Measurements from ENCODE around the gene HEMK1.

The HEMK1 gene

GRCh38 chr3:50612970-50613846 lies 43.9 kb downstream of the HEMK1 start:
- no peak for DNase-seq (ENCODE audit: low spot score)

DNA sequence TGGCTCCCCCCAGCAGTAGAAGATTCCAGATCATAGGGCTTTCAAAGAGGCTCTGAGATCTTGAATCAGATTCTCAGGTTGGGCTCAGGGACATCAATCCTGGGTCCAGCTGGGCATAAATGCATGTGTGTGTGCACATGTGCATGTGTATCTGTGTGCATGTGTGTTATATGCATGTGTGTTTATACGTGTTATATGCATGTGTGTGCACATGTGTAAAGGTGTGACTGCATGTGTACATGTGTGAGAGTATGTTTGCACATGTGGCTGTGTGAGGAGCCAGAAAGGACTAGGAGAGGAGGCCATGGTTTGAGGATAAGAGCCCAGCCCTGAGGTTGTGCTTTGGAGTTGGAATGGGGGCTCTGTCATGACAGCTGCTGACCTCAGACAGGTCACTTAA lies 45.9 kb downstream of the HEMK1 start:
- no peak for DNase-seq (ENCODE audit: low spot score)

- peak; percentile 77 for DNase-seq (ENCODE audit: low spot score)
Measured at GRCh38 chr3:50616003-50616769, 46.9 kb downstream of the HEMK1 start.

GRCh38 chr3:50616770-50617095 lies 47.4 kb downstream of the HEMK1 start:
- peak; percentile 91 for DNase-seq (ENCODE audit: low spot score)

- peak; percentile 40 for DNase-seq (ENCODE audit: low spot score)
Measured at GRCh38 chr3:50617096-50617791, 47.9 kb downstream of the HEMK1 start, which contains the start of gene MAPKAPK3. Gene MAPKAPK3 (plus strand): TSS chr3:50617151. CDS start chr3:50617566, 415 bp downstream.

- no peak for DNase-seq (ENCODE audit: low spot score)
Measured at GRCh38 chr3:50617911-50618481, 48.7 kb downstream of the HEMK1 start.

- DNase-seq (ENCODE audit: low spot score), result no peak
Measured at GRCh38 chr3:50620420-50620819, 51.1 kb downstream of the HEMK1 start.

DNA sequence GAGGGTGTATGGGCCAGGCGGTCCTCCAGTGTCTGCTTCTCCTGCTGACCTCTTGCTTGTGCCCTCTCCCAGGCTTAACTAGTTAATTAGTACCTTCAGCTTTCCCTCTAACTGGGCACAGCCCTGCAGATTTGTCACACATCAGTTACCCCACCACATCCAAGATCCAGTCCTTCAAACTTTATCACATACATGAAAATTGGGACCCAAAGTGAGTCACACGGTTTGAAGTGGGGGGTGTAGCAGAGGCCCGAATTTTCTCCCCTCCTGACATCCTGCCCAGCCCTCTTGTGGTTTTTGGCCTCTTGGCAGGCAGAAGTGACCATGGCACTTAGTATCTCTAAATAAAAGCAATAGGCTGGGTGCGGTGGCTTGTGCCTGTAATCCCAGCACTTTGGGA lies 51.5 kb downstream of the HEMK1 start:
- no peak for DNase-seq (ENCODE audit: low spot score)

- DNase-seq (ENCODE audit: low spot score), result no peak
Measured at GRCh38 chr3:50622881-50623280, 53.6 kb downstream of the HEMK1 start.

GRCh38 chr3:50623840-50624474 lies 54.6 kb downstream of the HEMK1 start:
- no peak for DNase-seq (ENCODE audit: low spot score)

- no peak for DNase-seq (ENCODE audit: low spot score)
Measured at GRCh38 chr3:50624634-50625033, 55.3 kb downstream of the HEMK1 start.

- DNase-seq (ENCODE audit: low spot score), result no peak
Measured at GRCh38 chr3:50625231-50626182, 56.2 kb downstream of the HEMK1 start.

- DNase-seq (ENCODE audit: low spot score), result no peak
Measured at GRCh38 chr3:50626401-50626800, 57.1 kb downstream of the HEMK1 start.

- peak; percentile 13 for DNase-seq (ENCODE audit: low spot score)
Measured at GRCh38 chr3:50627407-50628051, 58.2 kb downstream of the HEMK1 start.

DNA sequence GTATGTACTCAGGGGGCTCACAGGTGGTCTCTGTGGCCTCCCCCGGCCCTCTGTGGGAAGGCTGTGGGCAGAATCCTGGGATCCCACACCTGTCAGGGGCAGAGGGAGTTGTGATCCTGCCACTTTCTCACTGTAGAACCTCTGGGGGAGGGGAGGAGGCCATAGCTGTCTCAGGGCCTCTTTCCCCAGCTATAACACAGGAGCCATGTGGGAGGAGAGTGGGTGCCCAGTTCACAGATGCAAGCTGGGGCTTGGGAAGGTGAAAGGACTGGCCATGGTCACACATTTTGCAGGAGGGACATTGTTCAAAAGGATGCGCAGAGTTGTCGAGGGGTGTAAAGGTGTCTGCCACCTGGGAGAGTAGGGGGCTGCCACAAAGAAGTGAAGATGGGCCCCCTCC lies 59.3 kb downstream of the HEMK1 start:
- DNase-seq (ENCODE audit: low spot score), result no peak

- no peak for DNase-seq (ENCODE audit: low spot score)
Measured at GRCh38 chr3:50630394-50630793, 61.1 kb downstream of the HEMK1 start.

DNA sequence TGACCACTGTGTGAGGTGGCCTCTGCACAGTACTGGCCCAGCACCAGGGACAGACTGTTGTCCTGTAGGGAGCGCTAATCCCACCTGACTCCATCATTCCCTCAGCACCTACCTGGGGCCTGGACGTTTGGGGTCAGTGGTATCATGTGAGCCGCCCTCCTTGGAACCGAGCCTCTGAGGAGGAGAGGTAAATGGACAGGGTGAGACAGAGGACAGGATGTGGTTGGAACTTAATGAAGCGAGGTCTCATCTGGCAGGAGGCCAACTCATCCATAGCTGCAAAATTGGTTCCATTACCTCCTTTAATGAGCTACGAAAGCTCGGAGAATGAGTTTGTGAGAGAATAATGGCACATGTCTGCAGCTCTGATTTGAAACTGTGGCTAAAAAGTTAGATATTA lies 61.6 kb downstream of the HEMK1 start:
- DNase-seq (ENCODE audit: low spot score), result no peak

GRCh38 chr3:50632450-50632849 lies 63.1 kb downstream of the HEMK1 start:
- no peak for DNase-seq (ENCODE audit: low spot score)

DNA sequence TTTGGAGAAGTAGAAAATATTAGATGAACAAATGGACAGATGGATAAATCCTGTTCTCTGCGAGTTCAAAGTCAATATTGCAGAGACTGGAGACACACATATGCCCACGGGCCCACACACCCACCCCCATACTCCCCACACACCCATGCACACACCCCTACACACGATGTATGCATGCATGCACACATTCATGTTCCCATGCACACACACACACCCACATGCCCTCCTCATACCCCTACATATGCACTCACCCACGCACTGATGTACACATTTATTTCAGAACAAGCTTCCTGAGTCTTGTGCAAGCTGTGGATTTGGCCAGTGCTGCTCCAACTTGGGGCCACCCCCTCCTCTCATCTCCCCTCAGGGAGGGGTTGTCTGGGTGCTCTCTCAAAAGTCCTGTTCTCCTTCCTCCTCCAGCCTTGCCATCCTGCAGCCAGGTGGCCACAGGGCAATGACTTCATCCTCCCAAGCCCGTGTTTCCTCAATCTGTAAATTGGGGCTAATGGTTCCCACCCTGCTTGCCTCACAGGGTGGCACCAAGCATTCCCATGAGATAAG lies 64.0 kb downstream of the HEMK1 start:
- DNase-seq (ENCODE audit: low spot score), result no peak

DNA sequence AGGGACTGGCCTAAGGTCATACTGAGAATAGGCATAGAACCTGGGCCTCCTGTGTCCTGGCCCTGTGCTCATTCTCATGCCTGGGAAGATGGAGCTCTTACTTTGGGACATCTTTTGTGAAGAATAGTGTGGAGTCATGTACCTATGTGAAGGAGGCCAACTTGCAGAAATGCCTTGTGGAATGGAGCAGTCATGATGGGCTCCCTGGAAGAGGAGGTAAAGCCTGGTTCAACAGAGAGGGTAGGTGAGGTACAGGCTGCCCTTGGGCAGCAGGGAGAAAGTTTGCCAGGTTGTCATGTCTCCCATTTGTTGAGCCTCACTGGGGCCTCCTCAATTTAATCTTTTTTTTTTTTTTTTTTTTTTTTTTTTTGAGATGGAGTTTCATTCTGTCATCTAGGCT lies 65.7 kb downstream of the HEMK1 start:
- no peak for DNase-seq (ENCODE audit: low spot score)

Measured in NAMALWA (cell line).